Natural killer cell (primary cell): ENCODE measurements around the gene SPDEF. TPM values are rescaled to one million over a fixed set of nuclear protein-coding genes. Genes with fewer than 3 reads are reported as not detected.

Experiments used
- ATAC-seq, 3 donors: fragments of 150-1000 bp in 2 of 3; fragments of 200-7000 bp in 1 of 3; cut with Tn5 transposase; 1 replicate in 1 of 3; 2 replicates in 2 of 3; pipeline ENCODE4 v1.10.0; 2021; ENCODE audit warnings: mild to moderate bottlenecking in 2 of 3, moderate library complexity in 2 of 3
- DNase-seq, 2 donors: peaks; one replicate each; pipeline versions ENCODE4 v3.0.0 to v3.0.0-alpha.2; 2013 to 2021; ENCODE audit warnings: mixed read lengths in 1 of 2
- H3K27ac ChIP-seq: one replicate; pipeline ENCODE4 v1.5.1; 2013; ENCODE audit warnings: mild to moderate bottlenecking, low read length
- H3K27me3 ChIP-seq: one replicate; pipeline ENCODE4 v1.6.1; 2013; ENCODE audit warnings: low read length; ENCODE audit not compliant: control insufficient read depth, insufficient read depth
- H3K36me3 ChIP-seq: one replicate; pipeline ENCODE4 v1.6.1; 2013; ENCODE audit warnings: low read length; ENCODE audit not compliant: control insufficient read depth, insufficient read depth
- H3K4me1 ChIP-seq: one replicate; pipeline ENCODE4 v1.6.1; 2013; ENCODE audit warnings: low read length; ENCODE audit not compliant: control insufficient read depth, insufficient read depth
- H3K4me3 ChIP-seq: one replicate; pipeline ENCODE4 v1.5.1; 2013; ENCODE audit warnings: low read length
- H3K9me3 ChIP-seq: one replicate; pipeline ENCODE4 v1.6.1; 2013; ENCODE audit warnings: low read length; ENCODE audit not compliant: control insufficient read depth, insufficient read depth
- H3K27ac Mint-ChIP-seq, 2 donors: one replicate each; pipeline ENCODE4 v1.8.0; 2022; ENCODE audit warnings: mild to moderate bottlenecking in 2 of 2, mixed read lengths in 2 of 2, moderate library complexity in 1 of 2
- H3K27me3 Mint-ChIP-seq, 2 donors: one replicate each; pipeline ENCODE4 v1.8.0; 2022; ENCODE audit warnings: low read depth in 2 of 2, mixed read lengths in 2 of 2
- H3K36me3 Mint-ChIP-seq: one replicate; pipeline ENCODE4 v1.8.0; 2022; ENCODE audit warnings: mixed read lengths
- H3K4me1 Mint-ChIP-seq, 2 donors: one replicate each; pipeline ENCODE4 v1.8.0; 2022; ENCODE audit warnings: mixed read lengths in 2 of 2
- H3K4me3 Mint-ChIP-seq: one replicate; pipeline ENCODE4 v1.8.0; 2022; ENCODE audit warnings: mild to moderate bottlenecking, moderate library complexity, mixed read lengths
- H3K9me3 Mint-ChIP-seq, 2 donors: one replicate each; pipeline ENCODE4 v1.8.0; 2022; ENCODE audit warnings: mixed read lengths in 2 of 2
- CTCF ChIP-seq: fragments of 200-600 bp; IDR thresholded peaks from one replicate; pipeline ENCODE4 v1.8.0; 2022; ENCODE audit warnings: antibody characterized with exemption
- WGBS: methylation state at CpG from one replicate; pipeline ENCODE4 v1.1.7; 2013; ENCODE audit warnings: missing lambda C conversion rate; ENCODE audit not compliant: insufficient coverage; 5-methylcytosine and 5-hydroxymethylcytosine counted together
- intact Hi-C: fragments of 100-400 bp; cut with micrococcal nuclease; formaldehyde crosslinking; loops from one replicate; pipeline ENCODE4 v1.14.2; 2022
- total RNA-seq, 4 donors: library from RNA; stranded (reverse); fragments of 120-200 nt in 1 of 4; gene quantifications; one replicate each; pipeline versions ENCODE4 v1.2.3 to v1.2.4, GENCODE V29; 2013 to 2022

SPDEF gene
- total RNA-seq, 3 donors from 2014 or later (not counting 1 experiment from before 2014, with no cell fraction given): 0.25 to 0.68 (median 0.45) TPM

GRCh38 chr6:34593701-34594100, 37.6 kb upstream of the SPDEF start:
- peak overlapping the region; percentile 29 to 52 for H3K27ac Mint-ChIP-seq
- no peaks in the 10 kb centered on the region for H3K36me3 Mint-ChIP-seq
- H3K27me3 Mint-ChIP-seq: no peaks in the 10 kb centered on the region
- DNase-seq: no peak
- WGBS: 89% methylated on average over 5 of the region's 5 CpGs
- Histone ChIP-seq H3K36me3 (peaks cover 11% of the 10 kb centered on the region), H3K27me3 (no peaks in the 10 kb centered on the region), H3K9me3 (no peaks in the 10 kb centered on the region), H3K4me1 (peaks cover 54% of the 10 kb centered on the region), H3K4me3 (no peak overlapping the region), H3K27ac (no peak overlapping the region)
- no peak for TF ChIP-seq CTCF
- peaks cover 73 to 75% of the 10 kb centered on the region in 2 donors for H3K4me1 Mint-ChIP-seq
- intact Hi-C loops: no loop called here
- H3K9me3 Mint-ChIP-seq: no peaks in the 10 kb centered on the region
- ATAC-seq: no peak
- H3K4me3 Mint-ChIP-seq: no peak overlapping the region

GRCh38 chr6:34592208-34592952, 36.3 kb upstream of the SPDEF start:
- intact Hi-C loops: no loop called here
- Mint-ChIP-seq H3K4me3 (no peak overlapping the region), H3K36me3 (no peaks in the 10 kb centered on the region), H3K27me3 (no peaks in the 10 kb centered on the region), H3K9me3 (no peaks in the 10 kb centered on the region), H3K4me1 (peaks cover 62 to 68% of the 10 kb centered on the region in 2 donors), H3K27ac (peak overlapping the region in 1 of 2 donors; percentile 36)
- Histone ChIP-seq H3K27ac (no peak overlapping the region), H3K4me1 (peaks cover 44% of the 10 kb centered on the region), H3K27me3 (no peaks in the 10 kb centered on the region), H3K4me3 (no peak overlapping the region), H3K9me3 (no peaks in the 10 kb centered on the region), H3K36me3 (peaks cover 22% of the 10 kb centered on the region)
- DNase-seq (no peak), ATAC-seq (no peak)
- TF ChIP-seq CTCF: no peak
- WGBS: 83% methylated on average over 10 of the region's 10 CpGs

GRCh38 chr6:34589691-34590090, 33.6 kb upstream of the SPDEF start:
- 91% methylated on average over 4 of the region's 5 CpGs for WGBS
- Histone ChIP-seq H3K4me1 (peaks cover 26% of the 10 kb centered on the region), H3K4me3 (no peak overlapping the region), H3K27me3 (no peaks in the 10 kb centered on the region), H3K27ac (no peak overlapping the region), H3K9me3 (no peaks in the 10 kb centered on the region), H3K36me3 (peaks cover 28% of the 10 kb centered on the region)
- no peaks in the 10 kb centered on the region for H3K36me3 Mint-ChIP-seq
- ATAC-seq (no peak), DNase-seq (no peak)
- H3K4me1 Mint-ChIP-seq: peaks cover 38 to 51% of the 10 kb centered on the region in 2 donors
- H3K27ac Mint-ChIP-seq: peak overlapping the region in 1 of 2 donors; percentile 60
- H3K4me3 Mint-ChIP-seq: no peak overlapping the region
- TF ChIP-seq CTCF: no peak
- intact Hi-C loops: no loop called here
- H3K9me3 Mint-ChIP-seq: no peaks in the 10 kb centered on the region
- H3K27me3 Mint-ChIP-seq: no peaks in the 10 kb centered on the region

- no peak for DNase-seq
- no peak overlapping the region for H3K27ac ChIP-seq
- no peaks in the 10 kb centered on the region for H3K36me3 Mint-ChIP-seq
- intact Hi-C loops: no loop called here
- no peak overlapping the region for H3K4me3 ChIP-seq
- no peak overlapping the region for H3K4me3 Mint-ChIP-seq
- no peaks in the 10 kb centered on the region for H3K9me3 ChIP-seq
- no peak for TF ChIP-seq CTCF
- peak overlapping the region in 1 of 2 donors; percentile 60 for H3K27ac Mint-ChIP-seq
- H3K27me3 Mint-ChIP-seq: no peaks in the 10 kb centered on the region
- peaks cover 20% of the 10 kb centered on the region for H3K4me1 ChIP-seq
- H3K9me3 Mint-ChIP-seq: no peaks in the 10 kb centered on the region
- WGBS: 100% methylated on average over 2 of the region's 2 CpGs
- no peak for ATAC-seq
- peaks cover 36 to 51% of the 10 kb centered on the region in 2 donors for H3K4me1 Mint-ChIP-seq
- H3K36me3 ChIP-seq: peaks cover 28% of the 10 kb centered on the region
- no peaks in the 10 kb centered on the region for H3K27me3 ChIP-seq
Measured at GRCh38 chr6:34589140-34589539, 33.0 kb upstream of the SPDEF start.
